GM06990 (cell line): ENCODE data around the gene TNFAIP3.

Experiments
- DNase-seq: peaks from one replicate; pipeline ENCODE4 v3.0.0-alpha.2; 2011; ENCODE audit not compliant: insufficient read length; ENCODE audit errors: extremely low read depth
- H3K27me3 ChIP-seq: replicated peaks from 2 replicates; pipeline ENCODE4 v1.6.0; 2011; ENCODE audit warnings: low read length; ENCODE audit not compliant: control insufficient read depth, insufficient read depth
- H3K36me3 ChIP-seq: 2 replicates; pipeline ENCODE4 v1.5.1; 2011; ENCODE audit warnings: low read length; ENCODE audit not compliant: control insufficient read depth, insufficient read depth
- H3K4me3 ChIP-seq: replicated peaks from 2 replicates; pipeline ENCODE4 v1.5.1; 2011; ENCODE audit warnings: low read depth, mild to moderate bottlenecking, control low read depth, low read length
- TF ChIP-seq, protein P1 (sequence below): IDR thresholded peaks from 2 replicates; pipeline ENCODE4 v1.5.1; 2011; ENCODE audit warnings: low read length, control low read depth, mild to moderate bottlenecking, inconsistent platforms; ENCODE audit not compliant: insufficient read depth, poor library complexity, severe bottlenecking

The TNFAIP3 gene

DNA sequence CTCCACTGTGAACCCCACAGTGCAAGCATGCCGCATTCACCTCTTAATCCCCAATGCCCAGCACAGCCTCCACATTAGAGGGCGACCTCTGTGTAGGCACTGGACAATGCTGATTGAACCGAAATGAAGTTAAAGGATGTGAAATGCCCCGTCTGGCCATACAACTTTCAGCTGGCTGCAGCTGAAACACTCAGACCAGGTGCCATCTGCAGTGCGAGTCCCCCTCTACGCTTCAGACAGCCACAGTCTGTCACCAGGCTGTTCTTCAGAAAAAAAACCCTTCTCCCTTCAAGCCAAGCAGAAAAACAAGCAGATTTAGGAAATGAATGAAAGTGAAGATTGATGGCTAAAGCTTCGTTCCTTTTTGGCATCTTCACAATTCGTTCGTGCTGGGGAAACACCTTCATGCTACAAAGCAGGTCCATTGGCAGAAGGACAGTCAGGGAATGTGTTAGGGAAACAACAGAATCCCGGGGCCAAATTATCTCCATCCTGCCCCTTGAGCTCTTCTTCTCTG lies 44.7 kb downstream of the TNFAIP3 start:
- DNase-seq = no peak
- TF ChIP-seq, protein P1, sequence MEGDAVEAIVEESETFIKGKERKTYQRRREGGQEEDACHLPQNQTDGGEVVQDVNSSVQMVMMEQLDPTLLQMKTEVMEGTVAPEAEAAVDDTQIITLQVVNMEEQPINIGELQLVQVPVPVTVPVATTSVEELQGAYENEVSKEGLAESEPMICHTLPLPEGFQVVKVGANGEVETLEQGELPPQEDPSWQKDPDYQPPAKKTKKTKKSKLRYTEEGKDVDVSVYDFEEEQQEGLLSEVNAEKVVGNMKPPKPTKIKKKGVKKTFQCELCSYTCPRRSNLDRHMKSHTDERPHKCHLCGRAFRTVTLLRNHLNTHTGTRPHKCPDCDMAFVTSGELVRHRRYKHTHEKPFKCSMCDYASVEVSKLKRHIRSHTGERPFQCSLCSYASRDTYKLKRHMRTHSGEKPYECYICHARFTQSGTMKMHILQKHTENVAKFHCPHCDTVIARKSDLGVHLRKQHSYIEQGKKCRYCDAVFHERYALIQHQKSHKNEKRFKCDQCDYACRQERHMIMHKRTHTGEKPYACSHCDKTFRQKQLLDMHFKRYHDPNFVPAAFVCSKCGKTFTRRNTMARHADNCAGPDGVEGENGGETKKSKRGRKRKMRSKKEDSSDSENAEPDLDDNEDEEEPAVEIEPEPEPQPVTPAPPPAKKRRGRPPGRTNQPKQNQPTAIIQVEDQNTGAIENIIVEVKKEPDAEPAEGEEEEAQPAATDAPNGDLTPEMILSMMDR = no peak
- Histone ChIP-seq H3K4me3 (peak overlapping the region; percentile 37), H3K27me3 (no peaks in the 10 kb centered on the region), H3K36me3 (no peaks in the 10 kb centered on the region)

DNA sequence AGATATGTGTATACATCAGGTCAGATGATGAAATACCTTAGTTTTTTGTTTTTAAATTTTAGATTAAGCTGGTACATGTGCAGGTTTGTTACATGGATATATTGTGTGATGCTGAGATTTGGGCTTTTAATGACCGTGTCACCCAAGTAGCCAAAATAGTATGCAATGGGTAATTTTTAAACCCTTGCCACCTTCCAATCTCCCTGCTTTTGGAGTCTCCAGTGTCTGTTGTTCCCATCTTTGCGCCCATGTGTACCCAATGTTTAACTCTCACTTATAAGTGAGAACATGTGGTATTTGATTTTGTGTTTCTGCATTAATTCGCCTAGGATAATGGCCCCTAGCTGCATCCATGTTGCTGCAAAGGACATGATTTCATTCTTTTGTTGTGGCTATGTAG lies 45.8 kb downstream of the TNFAIP3 start:
- Histone ChIP-seq H3K4me3 (no peak overlapping the region), H3K27me3 (no peaks in the 10 kb centered on the region), H3K36me3 (no peaks in the 10 kb centered on the region)
- TF ChIP-seq, protein P1 = no peak
- DNase-seq = no peak

DNA sequence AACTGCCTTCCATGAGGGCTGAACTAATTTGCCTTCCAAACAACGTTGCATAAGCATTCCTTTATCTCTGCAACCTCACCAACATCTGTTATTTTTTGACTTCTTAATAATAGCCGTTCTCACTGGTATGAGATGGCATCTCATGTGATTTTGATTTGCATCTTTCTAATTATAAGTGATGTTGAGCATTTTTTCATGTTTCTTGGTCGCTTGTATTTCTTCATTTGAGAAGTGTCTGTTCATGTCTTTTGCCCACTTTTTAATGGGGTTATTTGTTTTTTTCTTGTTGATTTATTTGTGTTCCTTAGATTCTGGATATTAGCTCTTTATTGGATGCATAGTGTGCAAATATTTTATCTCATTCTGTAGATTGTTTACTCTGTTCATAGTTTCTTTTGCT lies 46.4 kb downstream of the TNFAIP3 start:
- Histone ChIP-seq H3K36me3 (no peaks in the 10 kb centered on the region), H3K4me3 (no peak overlapping the region), H3K27me3 (no peaks in the 10 kb centered on the region)
- TF ChIP-seq, protein P1 = no peak
- DNase-seq = no peak

DNA sequence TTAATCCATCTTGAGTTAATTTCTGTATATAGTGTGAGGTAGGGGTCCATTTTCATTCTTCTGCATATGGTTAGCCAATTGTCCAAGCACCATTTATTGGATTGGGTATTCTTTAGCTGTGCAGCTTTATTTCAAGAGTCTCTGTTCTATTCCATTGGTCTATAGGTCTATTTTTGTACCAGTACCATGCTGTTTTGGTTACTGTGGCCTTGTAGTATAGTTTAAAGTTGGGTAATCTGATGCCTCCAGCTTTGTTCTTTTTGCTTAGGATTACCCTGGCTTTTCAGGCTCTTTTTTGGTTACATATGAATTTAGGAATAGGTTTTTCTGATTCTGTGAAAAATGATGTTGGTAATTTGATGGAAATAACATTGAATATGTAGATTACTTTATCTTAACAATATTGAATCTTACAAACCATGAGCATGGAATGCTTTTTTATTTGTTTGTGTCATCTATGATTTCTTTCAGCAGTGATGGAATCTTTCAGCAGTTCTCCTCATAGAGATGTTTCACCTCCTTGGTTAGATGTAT lies 47.0 kb downstream of the TNFAIP3 start:
- TF ChIP-seq, protein P1 = no peak
- H3K4me3 ChIP-seq = no peak overlapping the region
- H3K27me3 ChIP-seq = no peaks in the 10 kb centered on the region
- no peak for DNase-seq
- H3K36me3 ChIP-seq = no peaks in the 10 kb centered on the region

DNA sequence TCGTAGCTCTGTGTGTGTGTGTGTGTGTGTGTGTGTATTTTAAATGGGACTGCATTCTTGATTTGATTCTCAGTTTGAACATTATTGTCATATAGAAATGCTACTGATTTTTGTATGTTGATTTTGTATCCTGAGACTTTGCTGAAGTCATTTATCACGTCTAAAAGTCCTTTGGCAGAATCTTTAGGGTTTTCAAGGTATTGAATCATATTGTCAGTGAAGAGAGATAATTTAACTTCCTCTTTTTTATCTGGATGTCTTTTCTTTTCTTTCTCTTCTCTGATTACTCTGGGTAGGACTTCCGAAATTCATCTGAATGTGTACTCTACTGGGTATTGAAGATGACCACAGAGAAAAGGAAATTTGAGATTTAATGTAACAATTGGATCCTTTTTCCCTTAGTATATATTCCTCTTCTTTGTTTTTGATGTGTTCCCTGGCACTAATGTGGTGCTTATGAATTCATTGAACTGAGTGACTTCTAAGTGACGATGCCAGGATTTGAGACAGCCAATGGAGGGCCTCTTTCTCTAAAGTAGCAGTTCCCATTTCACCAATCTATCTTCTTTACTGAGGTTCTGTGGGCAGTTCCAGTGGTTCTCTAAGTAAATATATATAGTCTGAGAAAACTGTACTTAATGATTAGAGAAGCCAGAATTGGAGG lies 47.6 kb downstream of the TNFAIP3 start:
- no peaks in the 10 kb centered on the region for H3K36me3 ChIP-seq
- TF ChIP-seq, protein P1 = no peak
- no peak overlapping the region for H3K4me3 ChIP-seq
- DNase-seq = no peak
- H3K27me3 ChIP-seq = no peaks in the 10 kb centered on the region
